ENCODE data around the gene ZNF514. TPM values are rescaled to one million over a fixed set of nuclear protein-coding genes. Genes with fewer than 3 reads are reported as not detected.

ZNF514 gene
- total RNA-seq, 6 experiments from 2014 or later = 2.0 to 8.1 (median 5.4) TPM

DNA sequence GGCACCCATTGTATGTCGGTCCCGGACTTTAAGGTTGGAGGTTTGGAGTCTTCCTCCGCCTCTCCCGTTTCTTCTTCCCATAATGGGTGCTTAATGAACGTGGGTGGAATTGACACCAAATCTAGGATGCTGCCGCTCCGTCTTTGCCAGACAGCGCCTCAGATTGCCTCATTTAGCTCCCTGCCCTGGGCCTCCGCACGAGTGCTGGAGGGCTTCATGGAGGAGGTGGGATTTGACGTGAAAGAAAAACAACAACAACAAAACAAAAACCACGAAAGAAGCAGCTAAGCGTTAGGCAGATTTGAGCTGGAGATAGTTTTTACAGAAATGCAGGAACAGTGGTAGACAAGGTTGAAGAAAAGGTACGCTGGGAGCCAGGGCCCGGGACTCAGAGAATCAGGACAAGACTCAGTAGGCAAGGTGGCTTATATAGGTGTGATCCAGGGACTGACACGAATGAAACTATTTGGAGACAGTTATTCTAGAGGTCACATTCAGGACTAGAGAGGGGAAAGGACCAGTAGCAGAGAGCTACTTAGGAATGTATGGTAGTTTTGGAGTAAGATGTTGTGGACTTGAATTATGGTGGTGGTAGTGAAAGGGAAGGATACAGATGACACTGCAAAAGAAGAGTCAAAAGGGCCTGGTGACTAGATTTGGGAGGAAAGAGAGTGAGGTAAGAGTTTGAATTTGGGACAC lies 6.6 kb upstream of the ZNF514 start:
- 8% methylated on average over 16 of the region's 16 CpGs for WGBS (ENCODE audit: insufficient coverage, low coverage, low lambda C conversion rate, missing lambda C conversion rate)
- no peak for TF ChIP-seq POLR2A (IDR thresholded peaks at IDR 0.05)
- TF ChIP-seq, protein P1, sequence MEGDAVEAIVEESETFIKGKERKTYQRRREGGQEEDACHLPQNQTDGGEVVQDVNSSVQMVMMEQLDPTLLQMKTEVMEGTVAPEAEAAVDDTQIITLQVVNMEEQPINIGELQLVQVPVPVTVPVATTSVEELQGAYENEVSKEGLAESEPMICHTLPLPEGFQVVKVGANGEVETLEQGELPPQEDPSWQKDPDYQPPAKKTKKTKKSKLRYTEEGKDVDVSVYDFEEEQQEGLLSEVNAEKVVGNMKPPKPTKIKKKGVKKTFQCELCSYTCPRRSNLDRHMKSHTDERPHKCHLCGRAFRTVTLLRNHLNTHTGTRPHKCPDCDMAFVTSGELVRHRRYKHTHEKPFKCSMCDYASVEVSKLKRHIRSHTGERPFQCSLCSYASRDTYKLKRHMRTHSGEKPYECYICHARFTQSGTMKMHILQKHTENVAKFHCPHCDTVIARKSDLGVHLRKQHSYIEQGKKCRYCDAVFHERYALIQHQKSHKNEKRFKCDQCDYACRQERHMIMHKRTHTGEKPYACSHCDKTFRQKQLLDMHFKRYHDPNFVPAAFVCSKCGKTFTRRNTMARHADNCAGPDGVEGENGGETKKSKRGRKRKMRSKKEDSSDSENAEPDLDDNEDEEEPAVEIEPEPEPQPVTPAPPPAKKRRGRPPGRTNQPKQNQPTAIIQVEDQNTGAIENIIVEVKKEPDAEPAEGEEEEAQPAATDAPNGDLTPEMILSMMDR (IDR thresholded peaks at IDR 0.05) = no peak
- Histone ChIP-seq H3K27me3 (no peaks in the 10 kb centered on the region), H3K9me3 (no peaks in the 10 kb centered on the region), H3K36me3 (no peaks in the 10 kb centered on the region), H3K27ac (peak overlapping the region; percentile 90 to 93 (median 92)), H3K4me1 (peaks cover 0 to 18% (median 3%) of the 10 kb centered on the region in 4 donors), H3K4me3 (peak overlapping the region; percentile 71 to 91 (median 81))
- ATAC-seq = peak; percentile 5 to 15 (median 8)
- intact Hi-C loops (cut with DNase I) = no loop called here
- DNase-seq = no peak

DNA sequence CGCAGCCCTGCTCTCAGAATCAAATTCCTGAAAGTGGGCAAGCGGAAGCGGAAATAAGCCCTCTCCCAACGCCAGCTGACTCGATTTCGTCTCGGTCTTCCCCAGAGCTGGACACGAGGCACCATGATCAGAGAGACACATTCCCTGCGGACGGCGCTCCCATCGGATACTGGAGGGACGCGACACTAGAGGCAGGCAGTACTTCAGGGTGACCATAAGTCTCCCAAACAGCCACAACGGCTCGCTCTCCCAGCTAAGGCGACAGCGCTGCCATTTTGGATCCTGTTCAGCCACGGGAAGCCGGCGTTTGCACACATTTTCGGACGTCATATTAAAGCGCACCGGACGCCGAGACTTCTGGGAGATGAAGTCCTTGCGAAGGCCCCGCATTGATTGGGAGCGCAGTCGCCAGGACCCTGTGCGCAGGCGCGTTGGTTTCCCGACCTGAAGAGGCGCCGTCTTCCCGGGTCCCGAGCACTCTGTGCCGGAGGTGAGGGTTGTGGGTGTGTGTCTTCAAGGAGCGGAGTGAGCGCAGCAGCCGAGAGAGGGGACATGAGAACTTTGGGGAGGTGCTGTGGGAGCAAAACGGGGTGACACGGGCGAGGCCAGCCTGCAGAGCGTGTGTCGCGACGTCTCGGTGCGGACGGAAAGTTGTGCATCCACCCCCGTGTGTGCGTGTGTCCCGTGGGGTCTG lies 5.9 kb upstream of the ZNF514 start, which contains the start of gene ZNF2:
ZNF2 (plus strand) TSS at position 439 of the 694 bp plus-strand sequence. CDS start 10,418 bp downstream, outside the sequence.
- peak; percentile 75 for TF ChIP-seq POLR2A (IDR thresholded peaks at IDR 0.05)
- TF ChIP-seq, protein P1 (IDR thresholded peaks at IDR 0.05) = no peak
- intact Hi-C loops (cut with DNase I) = no loop called here
- 0% methylated on average over 36 of the region's 56 CpGs for WGBS (ENCODE audit: insufficient coverage, low coverage, low lambda C conversion rate, missing lambda C conversion rate)
- Histone ChIP-seq H3K9me3 (no peaks in the 10 kb centered on the region), H3K27me3 (no peaks in the 10 kb centered on the region), H3K4me3 (peak within 1 kb of the TSS; percentile 71 to 91 (median 81)), H3K4me1 (peaks cover 0 to 18% (median 3%) of the 10 kb centered on the region in 4 donors), H3K27ac (peak within 1 kb of the TSS; percentile 90 to 93 (median 92)), H3K36me3 (no peaks in the 10 kb centered on the region)
- ATAC-seq (peak; percentile 97 to 98 (median 97)), DNase-seq (peak; percentile 97 to 99 (median 98))

- ATAC-seq (peak in 1 of 4 donors; percentile 53), DNase-seq (no peak)
- TF ChIP-seq, protein P1 (IDR thresholded peaks at IDR 0.05) = no peak
- no peak for TF ChIP-seq POLR2A (IDR thresholded peaks at IDR 0.05)
- no peaks in the 10 kb centered on the region for H3K9me3 ChIP-seq
- peak overlapping the region; percentile 90 to 93 (median 92) for H3K27ac ChIP-seq
- peaks cover 0 to 18% (median 3%) of the 10 kb centered on the region in 4 donors for H3K4me1 ChIP-seq
- H3K4me3 ChIP-seq = peak overlapping the region; percentile 71 to 91 (median 81)
- WGBS (ENCODE audit: insufficient coverage, low coverage, low lambda C conversion rate, missing lambda C conversion rate) = under 1% methylated on average over 9 of the region's 9 CpGs
- intact Hi-C loops (cut with DNase I) = no loop called here
- no peaks in the 10 kb centered on the region for H3K36me3 ChIP-seq
- H3K27me3 ChIP-seq = no peaks in the 10 kb centered on the region
Observed at GRCh38 chr2:95165030-95165370, 5.4 kb upstream of the ZNF514 start.

DNA sequence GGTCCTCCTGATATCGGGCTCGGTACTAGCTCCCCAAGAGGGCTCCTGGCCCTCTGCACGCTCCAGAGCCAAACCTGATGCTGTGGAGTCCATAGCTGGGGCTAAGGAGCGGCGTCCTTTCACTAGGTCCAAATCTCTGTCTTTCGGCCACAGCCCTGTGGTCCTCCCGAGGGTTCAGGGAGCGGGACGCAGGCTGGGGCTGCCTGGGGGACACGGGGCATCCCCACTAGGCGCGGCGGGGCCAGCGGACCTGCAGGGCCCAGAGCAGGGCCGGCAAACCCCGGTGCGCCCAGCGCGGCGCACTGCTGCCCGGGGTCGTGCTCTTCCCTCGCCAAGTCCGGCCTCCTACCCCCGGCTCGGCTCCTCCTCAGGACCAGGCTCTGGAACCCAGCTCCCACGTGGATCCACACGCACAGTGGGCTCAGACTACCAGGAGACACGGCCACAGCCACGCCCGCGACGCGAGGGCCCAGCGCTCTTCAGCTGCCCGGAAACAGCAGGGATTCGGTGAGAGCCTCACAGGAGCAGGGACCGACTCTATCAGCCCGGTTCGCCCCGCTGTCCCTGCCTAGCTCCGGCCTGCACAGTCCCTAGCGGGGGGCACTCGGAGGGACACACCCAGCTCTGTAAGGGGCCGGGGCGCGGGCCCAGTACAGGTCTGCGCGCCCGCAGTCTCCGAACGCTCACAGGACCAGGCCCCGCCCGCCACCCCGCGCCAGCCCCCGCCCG lies 593 bp downstream of the ZNF514 start:
- Histone ChIP-seq H3K27me3 (no peaks in the 10 kb centered on the region), H3K27ac (peak overlapping the region; percentile 15 to 54 (median 40)), H3K4me1 (peaks cover 0 to 8% (median 0%) of the 10 kb centered on the region in 4 donors), H3K9me3 (peaks cover 0 to 3% (median 0%) of the 10 kb centered on the region in 4 donors), H3K36me3 (peaks cover 0 to 3% (median 1%) of the 10 kb centered on the region in 4 donors), H3K4me3 (peak overlapping the region; percentile 60 to 70 (median 66))
- TF ChIP-seq, protein P1 (IDR thresholded peaks at IDR 0.05) = no peak
- no peak for TF ChIP-seq POLR2A (IDR thresholded peaks at IDR 0.05)
- peak; percentile 61 to 70 (median 64) for ATAC-seq
- 11% methylated on average over 3 of the region's 58 CpGs for WGBS (ENCODE audit: insufficient coverage, low coverage, low lambda C conversion rate, missing lambda C conversion rate)
- DNase-seq = peak; percentile 48 to 66 (median 63)
- intact Hi-C loops (cut with DNase I) = no loop called here

All from right lobe of liver (tissue), 6 donors.